ENCODE results near the gene PELI3. TPM values are rescaled to one million over a fixed set of nuclear protein-coding genes. Genes with fewer than 3 reads are reported as not detected.
"Not testable (repeated sequence)": the region's sequence is repeated elsewhere in the genome, so short reads cannot be mapped to it uniquely, and the experiment has no call there.

The PELI3 gene
- polyA plus RNA-seq, 4 donors: 4.5 to 7.0 (median 5.2) TPM

DNA sequence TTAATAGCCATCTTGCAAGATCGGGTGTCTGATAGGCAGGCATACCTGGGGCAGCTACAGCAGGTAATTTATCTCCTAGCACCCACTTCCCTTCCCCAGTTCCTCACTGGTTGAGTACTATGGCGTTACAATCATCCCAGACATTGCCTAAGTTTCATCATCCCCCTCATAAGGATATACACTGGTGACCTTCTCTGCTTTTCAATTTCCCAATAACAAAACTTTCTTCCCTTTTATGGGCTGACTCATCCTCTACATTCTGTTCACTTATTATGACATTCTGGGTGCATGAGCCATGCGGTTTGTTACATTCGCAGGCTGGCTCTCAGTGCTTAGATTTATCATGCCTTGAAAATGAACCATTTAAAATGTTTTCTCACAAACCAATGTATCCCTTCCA is 23.1 kb upstream of the PELI3 start:
- DNase-seq (ENCODE audit: low read depth in 4 of 4, low spot score in 3 of 4): no peak

DNA sequence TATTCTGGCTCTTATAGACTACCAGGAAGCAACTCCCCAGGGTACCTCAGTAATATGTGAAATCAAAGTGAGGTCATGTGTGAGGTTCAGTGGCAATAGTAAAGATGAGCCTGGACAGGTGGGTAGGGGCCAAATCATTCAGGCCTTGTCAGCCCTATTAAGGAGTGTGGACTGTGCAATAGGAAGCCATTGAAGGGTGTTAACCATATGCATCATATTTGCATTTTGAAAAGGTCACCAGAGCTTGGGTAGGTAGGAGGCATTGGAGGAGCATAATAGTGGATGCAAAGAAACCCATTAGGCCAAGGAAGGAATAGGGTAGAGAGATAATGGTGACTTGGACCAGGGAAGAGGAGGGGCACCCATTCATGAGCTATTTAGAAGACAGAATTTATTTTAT is 19.7 kb upstream of the PELI3 start:
- no peak for DNase-seq (ENCODE audit: low read depth in 4 of 4, low spot score in 3 of 4)

DNA sequence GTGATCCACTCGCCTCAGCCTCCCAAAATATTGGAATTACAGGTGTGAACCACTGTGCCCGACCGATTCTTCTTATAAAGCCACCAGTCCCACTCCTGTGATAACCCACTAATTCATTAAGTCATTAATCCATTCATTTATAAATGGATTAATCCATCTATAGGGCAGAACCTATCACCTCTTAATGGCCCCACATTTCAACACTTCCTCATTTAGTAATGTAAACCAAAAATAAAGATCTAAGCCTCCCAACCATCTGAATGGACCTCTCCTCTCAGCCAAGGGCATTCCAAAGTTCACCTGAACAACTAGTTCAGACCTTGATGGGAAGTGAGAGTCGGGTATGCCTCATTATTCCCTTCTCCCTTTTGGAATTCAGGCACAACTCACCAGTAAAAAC is 18.2 kb upstream of the PELI3 start:
- DNase-seq (ENCODE audit: low read depth in 4 of 4, low spot score in 3 of 4): no peak

DNA sequence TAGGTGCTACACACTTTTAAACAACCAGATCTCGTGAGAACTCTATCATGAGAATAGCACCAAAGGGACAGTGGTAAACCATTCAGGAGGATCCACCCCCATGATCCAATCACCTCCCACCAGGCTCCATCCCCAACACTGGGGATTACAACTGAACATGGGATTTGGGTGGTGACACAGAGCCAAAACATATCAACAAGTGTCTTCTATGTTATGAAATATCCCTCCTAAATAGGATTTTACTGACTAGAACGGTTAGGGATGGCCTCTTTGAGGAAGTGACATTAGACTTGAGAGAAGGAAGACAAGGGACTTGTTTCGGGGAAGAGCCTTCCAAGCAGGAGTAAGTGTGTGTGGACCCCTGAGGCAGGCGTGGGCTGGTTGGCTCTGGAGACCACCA is 16.1 kb upstream of the PELI3 start:
- DNase-seq (ENCODE audit: low read depth in 4 of 4, low spot score in 3 of 4): no peak

DNA sequence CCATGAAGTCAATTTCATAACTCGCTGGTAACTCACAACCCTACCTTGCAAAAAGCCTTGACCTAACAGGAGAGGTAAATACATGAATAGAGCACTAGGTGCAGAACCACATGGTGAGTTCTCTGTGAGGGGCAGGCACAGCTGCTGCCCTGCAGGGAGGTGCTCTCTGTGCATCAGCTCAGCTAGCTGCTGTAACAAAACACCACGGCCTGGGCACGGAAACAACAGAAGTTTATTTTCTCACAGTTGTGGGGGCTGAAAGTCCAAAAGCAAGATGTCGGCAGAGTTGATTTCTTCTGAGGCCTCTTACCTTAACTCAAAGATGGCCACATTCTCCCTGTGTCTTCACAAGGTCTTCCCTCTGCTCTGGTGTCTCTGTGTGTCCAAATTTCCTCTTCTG is 15.0 kb upstream of the PELI3 start:
- DNase-seq (ENCODE audit: low read depth in 4 of 4, low spot score in 3 of 4): no peak

DNA sequence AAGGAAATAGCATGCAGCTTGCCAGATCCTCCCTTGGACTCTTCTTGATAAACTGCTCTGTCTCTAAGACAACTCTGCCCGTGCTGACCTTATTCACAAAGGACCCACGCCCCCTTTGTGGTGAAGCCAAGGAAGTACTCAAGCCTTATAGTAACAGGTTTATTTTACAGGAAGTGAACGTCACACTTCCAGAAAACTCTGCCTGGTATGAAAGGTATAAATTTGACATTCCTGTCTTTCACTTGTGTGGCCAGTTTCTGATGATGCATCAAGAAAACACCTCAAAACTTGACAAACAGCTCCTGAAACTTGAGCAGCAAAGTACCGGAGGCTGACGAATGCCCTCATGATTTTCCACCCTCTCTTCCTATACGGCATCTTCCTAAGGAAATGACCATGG is 12.5 kb upstream of the PELI3 start:
- DNase-seq (ENCODE audit: low read depth in 4 of 4, low spot score in 3 of 4): no peak

DNA sequence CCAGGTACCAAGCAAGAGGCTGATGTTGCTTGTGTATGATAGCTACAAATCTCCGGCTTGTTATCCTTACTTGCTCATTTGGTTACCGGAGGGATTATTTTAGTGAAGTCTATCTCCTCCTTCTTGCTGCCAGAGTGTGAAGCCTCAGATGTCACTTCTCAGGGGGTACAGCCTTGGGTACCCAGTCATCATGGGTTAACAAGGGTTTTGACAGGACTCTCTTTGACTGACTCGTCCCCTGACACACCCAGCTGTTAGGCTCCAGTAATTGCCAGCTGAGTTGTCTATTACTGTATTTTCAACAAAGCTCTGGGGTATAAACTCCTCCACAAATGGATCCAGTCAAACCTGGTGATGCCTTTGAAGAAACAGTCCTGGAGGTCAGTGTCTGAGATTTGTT is 11.9 kb upstream of the PELI3 start:
- no peak for DNase-seq (ENCODE audit: low read depth in 4 of 4, low spot score in 3 of 4)

DNA sequence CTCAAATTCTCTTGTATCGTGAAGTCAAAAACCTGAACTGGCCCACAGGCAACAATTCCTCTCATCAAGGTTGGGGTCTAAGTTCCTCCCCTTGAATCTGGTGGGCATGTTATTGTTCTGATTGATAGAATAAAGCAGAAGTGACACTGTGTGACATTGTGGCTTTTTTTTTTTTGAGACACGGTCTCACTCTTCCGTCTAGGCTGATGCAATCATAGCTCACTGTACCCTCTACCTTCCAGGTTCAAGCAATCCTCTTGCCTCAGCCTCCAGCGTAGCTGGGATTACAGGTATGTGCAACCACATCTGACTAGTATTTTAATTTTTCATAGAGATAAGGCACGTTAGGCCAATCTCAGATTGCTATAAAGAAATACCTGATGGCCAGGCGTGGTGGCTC is 8.9 kb upstream of the PELI3 start:
- DNase-seq (ENCODE audit: low read depth in 4 of 4, low spot score in 3 of 4): no peak

DNA sequence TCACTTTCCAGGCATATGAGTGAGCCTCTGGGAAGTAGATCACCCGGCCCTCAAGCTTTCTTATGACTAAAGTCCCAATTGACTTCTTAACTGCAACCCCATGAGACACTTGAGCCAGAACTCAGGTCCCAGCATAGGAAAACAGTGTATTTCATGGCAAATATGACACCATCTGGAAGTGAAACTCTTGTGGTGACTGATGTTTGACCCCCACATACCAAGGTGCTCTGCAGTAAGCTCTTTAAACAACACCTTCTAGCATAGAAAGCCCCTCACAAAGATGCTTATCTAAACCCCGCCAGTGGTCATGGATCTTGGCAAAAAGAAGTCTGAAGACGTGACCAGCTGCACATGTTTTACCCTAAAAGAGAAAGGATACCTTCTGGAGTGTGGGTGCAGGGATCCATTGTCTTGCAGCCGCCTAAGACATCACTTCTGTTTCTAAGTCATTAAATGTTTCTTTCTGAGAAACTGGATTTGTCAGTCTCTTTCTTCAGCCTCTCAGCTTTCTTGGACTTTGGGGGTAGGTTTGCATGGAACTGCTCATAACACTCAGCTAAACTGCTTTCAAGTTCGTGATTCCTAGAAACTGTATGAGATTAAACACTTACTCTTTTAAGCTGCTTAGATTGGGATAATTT is 7.4 kb upstream of the PELI3 start:
- no peak for DNase-seq (ENCODE audit: low read depth in 4 of 4, low spot score in 3 of 4)

DNA sequence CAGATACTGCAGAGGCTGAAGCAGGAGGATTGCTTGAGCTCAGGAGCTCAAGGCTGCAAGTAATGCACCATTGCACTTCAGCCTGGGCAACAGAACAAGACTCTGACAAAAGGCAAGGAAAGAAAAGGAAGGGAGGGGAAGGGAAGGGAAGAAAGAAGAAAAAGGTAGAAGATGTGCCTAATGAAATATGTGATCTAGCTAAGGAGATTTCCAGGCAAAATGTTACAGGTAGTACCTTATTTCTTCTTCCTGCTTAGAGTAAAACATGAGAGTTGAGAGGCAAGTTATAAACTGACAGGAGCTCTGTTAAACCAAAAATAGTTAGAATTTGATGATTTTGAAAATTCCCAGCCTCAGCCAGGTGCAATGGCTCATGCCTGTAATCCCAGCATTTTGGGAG is 4.7 kb upstream of the PELI3 start:
- DNase-seq (ENCODE audit: low read depth in 4 of 4, low spot score in 3 of 4): no peak

DNA sequence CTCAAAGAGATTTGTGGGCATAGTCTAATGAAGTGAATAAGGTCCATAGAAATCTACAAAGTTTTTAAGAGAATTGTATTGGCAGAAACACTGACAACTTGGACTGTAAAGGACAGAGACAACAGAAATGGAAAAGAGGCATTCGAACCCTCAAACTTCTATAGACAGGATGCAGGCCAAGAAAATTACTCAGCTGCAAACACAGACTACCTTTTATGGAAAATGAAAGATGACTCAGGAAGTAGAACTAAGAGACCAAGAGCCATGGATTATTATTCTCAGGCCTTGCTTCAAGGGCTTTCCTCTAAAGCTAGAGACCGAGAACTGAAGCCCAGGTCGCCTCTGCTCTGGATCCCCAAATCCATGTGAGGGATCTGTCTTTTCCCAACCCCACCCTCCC is 3.8 kb upstream of the PELI3 start:
- no peak for DNase-seq (ENCODE audit: low read depth in 4 of 4, low spot score in 3 of 4)

DNA sequence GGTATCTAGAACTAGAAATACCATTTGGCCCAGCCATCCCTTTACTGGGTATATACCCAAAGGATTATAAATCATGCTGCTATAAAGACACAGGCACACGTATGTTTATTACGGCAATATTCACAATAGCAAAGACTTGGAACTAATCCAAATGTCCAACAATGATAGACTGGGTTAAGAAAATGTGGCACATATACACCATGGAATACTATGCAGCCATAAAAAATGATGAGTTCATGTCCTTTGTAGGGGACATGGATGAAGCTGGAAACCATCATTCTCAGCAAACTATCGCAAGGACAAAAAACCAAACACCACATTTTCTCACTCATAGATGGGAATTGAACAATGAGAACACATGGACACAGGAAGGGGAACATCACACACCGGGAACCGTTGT is 2.6 kb upstream of the PELI3 start:
- DNase-seq (ENCODE audit: low read depth in 4 of 4, low spot score in 3 of 4): not testable (repeated sequence)

DNA sequence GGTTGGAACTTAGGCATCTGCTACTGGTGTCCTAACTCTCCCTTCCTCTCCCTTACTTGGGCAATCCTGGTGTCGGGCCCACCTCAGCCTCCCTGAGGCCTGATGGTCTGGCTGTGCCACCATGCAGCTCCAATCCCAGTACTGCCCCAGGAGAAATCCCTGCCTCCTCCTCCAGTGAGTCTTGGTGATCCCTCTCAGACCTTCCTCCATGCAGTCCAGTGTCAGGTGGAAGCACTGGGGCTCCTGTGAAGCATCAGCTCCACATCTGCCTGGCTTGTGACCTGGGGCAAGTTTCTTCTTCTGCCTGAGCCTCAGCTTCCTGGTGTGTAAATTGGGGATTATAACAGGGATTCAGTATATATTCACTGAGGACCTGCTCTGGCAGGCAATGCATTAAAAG is 1.8 kb upstream of the PELI3 start:
- no peak for DNase-seq (ENCODE audit: low read depth in 4 of 4, low spot score in 3 of 4)

DNA sequence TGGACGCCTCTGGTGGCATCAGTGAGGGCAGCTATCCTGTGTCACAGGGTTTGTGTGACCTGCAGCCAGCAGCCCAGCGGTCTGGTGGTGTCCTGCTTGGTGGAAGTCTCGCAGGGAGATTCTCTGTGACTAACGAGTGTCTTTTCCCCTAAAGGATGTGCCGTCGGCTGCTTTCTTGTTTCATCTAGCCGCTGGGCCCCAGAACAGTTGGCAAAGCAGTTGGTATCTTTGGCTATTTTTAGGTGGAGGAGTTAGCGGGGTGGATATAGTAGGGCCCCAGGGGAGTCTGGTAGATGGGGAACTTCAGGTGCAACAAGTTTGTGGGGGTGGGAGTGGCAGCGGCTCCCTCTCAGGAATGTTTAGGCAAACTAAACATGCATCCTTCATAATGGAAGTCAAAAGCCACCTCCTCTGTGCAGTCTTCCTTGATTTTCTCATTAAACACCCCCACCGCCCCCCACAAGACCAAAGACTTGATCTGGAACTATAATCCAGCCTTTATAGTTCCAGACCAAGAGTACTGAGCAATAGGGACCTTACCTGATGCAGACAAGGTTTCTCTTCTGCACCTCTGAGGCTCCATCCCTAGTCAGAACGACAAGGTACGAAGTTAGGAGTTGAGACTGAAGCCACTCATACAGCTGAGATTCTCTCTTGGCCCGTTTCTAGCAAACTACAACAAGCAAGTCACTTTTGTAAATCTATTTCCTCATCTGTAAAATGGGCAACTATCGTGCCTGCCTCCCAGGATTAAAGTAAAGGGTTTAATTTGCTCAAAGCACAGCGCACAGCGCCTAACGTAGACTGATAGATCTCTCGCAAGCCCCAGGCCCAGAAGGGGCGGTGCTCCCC is 1.1 kb upstream of the PELI3 start:
- DNase-seq (ENCODE audit: low read depth in 4 of 4, low spot score in 3 of 4): no peak

DNA sequence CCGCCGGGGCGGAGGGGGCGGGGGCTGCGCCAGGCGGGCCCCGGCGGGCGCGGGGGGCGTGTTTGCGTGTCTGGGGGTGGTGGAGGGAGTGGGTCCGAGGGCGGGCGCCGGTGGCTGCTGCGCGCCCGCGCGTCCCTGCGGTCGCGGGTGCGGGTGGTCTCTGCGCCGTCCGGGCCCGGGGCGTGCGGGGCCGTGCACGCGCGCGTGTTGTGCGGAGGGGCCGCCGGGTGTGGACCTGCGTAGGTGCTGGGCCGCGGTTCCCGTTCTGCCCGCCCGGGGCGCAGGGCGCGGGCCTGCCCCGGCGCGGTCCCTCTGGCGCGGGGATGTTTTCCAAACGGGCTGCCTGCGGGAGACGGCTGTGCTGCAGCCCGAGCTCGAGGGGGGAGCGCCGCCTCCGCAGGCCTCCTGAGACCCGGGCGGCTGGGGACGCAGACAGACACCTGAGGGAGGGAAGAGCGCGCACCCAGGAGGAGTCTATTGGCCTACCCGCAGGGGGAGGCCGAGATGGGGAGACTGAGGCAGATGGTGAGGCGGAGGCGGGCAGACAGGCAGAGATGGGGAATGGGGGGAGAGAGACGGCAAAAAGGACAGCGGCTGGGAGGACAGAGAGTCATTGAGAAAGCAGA is 442 bp downstream of the PELI3 start:
- DNase-seq (ENCODE audit: low read depth in 4 of 4, low spot score in 3 of 4): no peak

DNA sequence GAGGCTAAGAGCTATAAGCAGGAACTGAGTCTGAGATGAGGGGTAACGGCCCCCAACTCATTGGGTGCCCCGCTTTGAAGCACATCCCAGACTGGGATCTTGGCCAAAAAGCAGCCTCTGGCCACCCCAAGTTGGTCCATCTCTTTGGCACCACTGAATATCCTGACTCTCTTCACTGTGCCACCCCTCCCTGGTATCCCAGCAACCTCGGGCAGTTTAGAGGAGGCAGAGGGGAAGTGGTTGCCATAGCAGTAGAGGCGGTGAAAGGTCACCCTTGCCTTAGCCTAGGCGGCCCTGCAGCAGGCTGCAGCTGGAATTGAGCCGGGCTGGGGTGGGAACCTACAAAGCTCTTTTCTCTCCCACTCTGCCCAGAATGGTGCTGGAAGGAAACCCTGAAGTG is 1.1 kb downstream of the PELI3 start:
- no peak for DNase-seq (ENCODE audit: low read depth in 4 of 4, low spot score in 3 of 4)

DNA sequence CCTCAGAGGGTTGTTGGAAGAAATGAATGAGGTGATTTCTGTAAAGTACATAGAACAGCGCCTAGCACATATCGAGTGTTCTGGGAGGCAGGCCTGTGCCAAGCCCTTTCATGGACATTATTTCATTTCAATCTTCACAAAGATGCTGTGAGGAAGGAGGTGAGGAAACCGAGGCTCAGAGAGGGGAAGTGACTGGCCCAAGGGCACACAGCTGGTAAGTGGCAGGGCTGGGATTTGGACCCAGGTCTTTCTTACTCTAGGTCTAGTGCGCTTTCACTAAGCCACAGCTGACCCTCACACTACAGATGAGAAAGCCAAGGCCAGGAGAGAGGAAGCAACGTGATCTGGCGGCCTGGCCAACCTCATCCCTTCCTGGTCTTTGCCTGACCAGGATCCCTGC is 2.0 kb downstream of the PELI3 start:
- no peak for DNase-seq (ENCODE audit: low read depth in 4 of 4, low spot score in 3 of 4)

DNA sequence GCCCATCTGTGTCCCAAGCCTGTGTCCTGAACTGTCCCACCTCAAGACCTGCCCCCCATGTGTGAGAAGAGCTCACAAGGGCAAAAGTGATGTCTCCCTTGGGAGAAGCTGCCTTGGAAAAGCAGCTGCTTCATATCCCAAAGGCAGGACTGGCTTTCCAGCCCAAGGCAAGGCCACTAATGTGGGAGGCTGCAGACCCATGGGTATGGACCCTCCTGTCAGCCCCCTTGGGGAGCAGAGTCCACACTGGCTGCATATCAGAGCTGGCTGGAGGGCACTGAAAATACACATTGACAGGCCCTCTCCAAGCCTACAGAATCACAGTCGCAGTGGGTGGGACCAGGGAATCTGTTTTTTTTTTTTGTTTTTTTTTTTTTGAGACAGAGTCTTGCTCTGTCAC is 2.7 kb downstream of the PELI3 start:
- no peak for DNase-seq (ENCODE audit: low read depth in 4 of 4, low spot score in 3 of 4)

DNA sequence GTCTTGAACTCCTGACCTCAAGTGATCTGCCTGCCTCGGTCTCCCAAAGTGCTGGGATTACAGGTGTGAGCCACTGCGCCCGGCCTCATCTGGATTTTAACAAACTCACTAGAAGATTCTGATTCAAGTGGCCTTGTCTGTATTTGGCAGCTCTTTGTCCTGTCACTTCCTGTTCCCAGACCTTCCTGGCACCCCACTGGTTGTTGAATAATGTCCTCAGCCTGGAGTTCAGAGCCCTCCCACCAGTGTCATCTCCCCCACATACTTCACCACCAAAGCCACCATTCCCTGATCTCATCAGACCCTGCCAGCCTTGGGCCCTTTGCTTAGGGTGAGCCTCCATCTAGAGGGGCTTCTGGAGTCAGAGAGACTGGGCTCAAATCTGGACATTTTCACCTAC is 3.3 kb downstream of the PELI3 start:
- no peak for DNase-seq (ENCODE audit: low read depth in 4 of 4, low spot score in 3 of 4)

DNA sequence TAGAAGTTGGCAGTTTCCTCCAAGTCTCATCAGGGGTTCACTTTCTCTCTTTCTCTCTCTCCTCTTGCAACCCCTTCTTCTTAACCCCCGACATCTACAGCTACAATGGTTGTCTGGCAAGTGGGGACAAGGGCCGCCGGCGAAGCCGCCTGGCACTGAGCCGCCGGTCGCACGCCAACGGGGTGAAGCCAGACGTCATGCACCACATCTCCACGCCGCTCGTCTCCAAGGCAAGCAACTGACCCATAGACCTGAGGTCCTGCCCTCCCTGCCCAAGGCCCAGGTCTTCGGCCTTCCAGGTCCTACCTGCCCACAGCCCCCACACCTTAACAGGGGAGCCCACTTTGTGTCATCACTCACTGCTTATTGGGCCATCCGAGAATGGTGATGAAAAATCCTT is 4.4 kb downstream of the PELI3 start:
- no peak for DNase-seq (ENCODE audit: low read depth in 4 of 4, low spot score in 3 of 4)

DNA sequence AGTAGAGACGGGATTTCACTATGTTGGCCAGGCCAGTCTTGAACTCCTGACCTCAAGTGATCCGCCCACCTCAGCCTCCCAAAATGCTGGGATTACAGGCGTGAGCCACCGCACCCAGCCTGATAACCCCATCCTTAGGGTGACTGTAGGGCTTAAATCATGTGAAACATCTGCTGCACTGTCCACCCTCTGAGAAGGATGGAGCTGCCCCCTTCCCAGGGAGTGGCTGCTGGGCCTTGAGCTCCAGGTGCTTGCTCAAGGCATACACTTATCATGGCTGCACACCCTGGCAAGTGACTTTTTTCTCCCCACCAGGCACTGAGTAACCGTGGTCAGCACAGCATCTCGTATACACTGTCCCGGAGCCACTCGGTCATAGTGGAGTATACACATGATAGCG is 5.3 kb downstream of the PELI3 start:
- no peak for DNase-seq (ENCODE audit: low read depth in 4 of 4, low spot score in 3 of 4)

DNA sequence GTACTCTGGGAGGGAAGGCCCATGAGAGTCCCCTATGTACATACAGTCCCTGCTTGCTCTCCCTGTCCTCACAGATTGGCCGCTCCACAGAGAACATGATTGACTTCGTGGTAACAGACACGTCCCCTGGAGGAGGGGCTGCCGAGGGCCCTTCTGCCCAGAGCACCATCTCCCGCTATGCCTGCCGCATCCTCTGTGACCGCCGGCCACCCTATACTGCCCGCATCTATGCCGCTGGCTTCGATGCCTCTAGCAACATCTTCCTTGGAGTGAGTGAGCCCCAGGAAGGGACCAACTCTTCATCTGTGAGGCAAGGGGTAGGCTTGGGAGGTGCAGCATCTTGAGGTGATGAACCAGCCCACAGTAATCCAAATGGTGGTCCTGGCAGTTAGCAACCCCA is 6.5 kb downstream of the PELI3 start:
- no peak for DNase-seq (ENCODE audit: low read depth in 4 of 4, low spot score in 3 of 4)
